Smooth muscle cell (in vitro differentiated cells): Measurements from ENCODE around the gene RPL28. TPM values are rescaled to one million over a fixed set of nuclear protein-coding genes. Genes with fewer than 3 reads are reported as not detected.

ENCODE experiments used
- DNase-seq: peaks from one replicate; lab custom pipeline; 2025; ENCODE audit not compliant: unreplicated experiment; lab: John Stamatoyannopoulos, UW
- H2AFZ ChIP-seq: fragments of 200-600 bp; sonication (generic); 2 replicates; pipeline ENCODE4 v1.6.0; 2016; ENCODE audit warnings: antibody characterized with exemption, low read depth, mild to moderate bottlenecking
- H3F3A ChIP-seq: fragments of 200-600 bp; sonication (generic); 2 replicates; pipeline ENCODE4 v1.6.0; 2017; ENCODE audit warnings: antibody characterized with exemption, low read depth
- H3K27ac ChIP-seq: fragments of 200-600 bp; sonication (generic); 2 replicates; pipeline ENCODE4 v1.5.1; 2016; ENCODE audit warnings: low read depth, mild to moderate bottlenecking
- H3K27me3 ChIP-seq: fragments of 200-600 bp; sonication (generic); 2 replicates; pipeline ENCODE4 v1.6.1; 2016; ENCODE audit warnings: low read depth, mild to moderate bottlenecking
- H3K36me3 ChIP-seq: fragments of 200-600 bp; sonication (generic); 2 replicates; pipeline ENCODE4 v1.5.1; 2016; ENCODE audit warnings: low read depth
- H3K4me1 ChIP-seq: fragments of 200-600 bp; sonication (generic); 2 replicates; pipeline ENCODE4 v1.5.1; 2016; ENCODE audit warnings: low read depth
- H3K4me2 ChIP-seq: fragments of 200-600 bp; sonication (generic); 2 replicates; pipeline ENCODE4 v1.6.0; 2016; ENCODE audit warnings: mild to moderate bottlenecking
- H3K4me3 ChIP-seq: fragments of 200-600 bp; sonication (generic); 2 replicates; pipeline ENCODE4 v1.5.1; 2016; ENCODE audit warnings: mild to moderate bottlenecking
- H3K79me2 ChIP-seq: fragments of 200-600 bp; sonication (generic); 2 replicates; pipeline ENCODE4 v1.6.0; 2016; ENCODE audit warnings: low read depth, mild to moderate bottlenecking
- H3K9ac ChIP-seq: fragments of 200-600 bp; sonication (generic); 2 replicates; pipeline ENCODE4 v1.6.0; 2016; ENCODE audit warnings: low read depth
- H3K9me3 ChIP-seq: fragments of 200-600 bp; sonication (generic); replicated peaks from 2 replicates; pipeline ENCODE4 v1.5.1; 2016; ENCODE audit warnings: low read depth
- H4K20me1 ChIP-seq: fragments of 200-600 bp; sonication (generic); 2 replicates; pipeline ENCODE4 v1.6.0; 2016; ENCODE audit warnings: low read depth
- WGBS: methylation state at CpG from one replicate; pipeline ENCODE4 v1.1.7; 2016; ENCODE audit warnings: low lambda C conversion rate; 5-methylcytosine and 5-hydroxymethylcytosine counted together
- polyA plus RNA-seq: library from polyadenylated mRNA; unstranded; fragments of >200 nt; fragmentation: Nextera tagmentation; extraction: Ambion mirVana; gene quantifications from 2 replicates; pipeline ENCODE4 v1.2.1, GENCODE V29; 2016
- total RNA-seq: library from RNA; depleted of rRNA; stranded (reverse); fragments of >200 nt; gene quantifications from 2 replicates; pipeline ENCODE4 v1.2.3, GENCODE V29; 2014
- TF ChIP-seq, protein P1 (sequence below): fragments of 200-600 bp; sonication (generic); IDR thresholded peaks from 2 replicates; pipeline ENCODE4 v1.5.1; 2017; ENCODE audit warnings: borderline replicate concordance, mild to moderate bottlenecking, antibody characterized with exemption; ENCODE audit not compliant: insufficient read depth, poor library complexity, severe bottlenecking

The RPL28 gene
- total and polyA plus RNA-seq, 2 experiments from 2014 or later, result 515 to 1,108 TPM

DNA sequence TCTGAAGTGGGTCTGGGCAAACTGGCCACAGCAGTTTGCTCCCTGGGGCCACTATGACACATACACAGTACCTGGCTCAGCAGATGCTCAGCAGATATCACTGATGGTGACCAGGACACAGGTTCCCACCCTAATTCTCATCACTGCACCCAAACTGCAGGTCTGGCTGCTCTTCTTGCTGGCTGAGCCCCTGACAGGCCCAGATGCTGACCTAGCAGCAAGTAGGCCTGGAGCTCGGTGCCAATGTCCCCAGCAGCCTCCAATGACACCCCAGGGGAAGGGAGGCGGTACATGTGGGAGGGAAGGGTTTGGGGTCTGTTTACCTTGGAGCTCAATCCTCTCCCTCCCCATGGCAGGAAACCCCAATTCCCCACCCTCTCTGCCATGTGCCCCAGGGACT lies 16.8 kb downstream of the RPL28 start:
- peaks cover 37% of the 10 kb centered on the region for H3K79me2 ChIP-seq
- no peak overlapping the region for H3K9ac ChIP-seq
- H3K4me3 ChIP-seq, result no peak overlapping the region
- peaks cover 14% of the 10 kb centered on the region for H3K4me1 ChIP-seq
- DNase-seq, result no peak
- H3K36me3 ChIP-seq, result no peaks in the 10 kb centered on the region
- no peaks in the 10 kb centered on the region for H3K27me3 ChIP-seq
- H3F3A ChIP-seq, result peaks cover 22% of the 10 kb centered on the region
- no peaks in the 10 kb centered on the region for H3K9me3 ChIP-seq
- no peak overlapping the region for H3K4me2 ChIP-seq
- 100% methylated on average over 2 of the region's 2 CpGs for WGBS
- H4K20me1 ChIP-seq, result peaks cover 79% of the 10 kb centered on the region
- no peak overlapping the region for H2AFZ ChIP-seq
- TF ChIP-seq, protein P1, sequence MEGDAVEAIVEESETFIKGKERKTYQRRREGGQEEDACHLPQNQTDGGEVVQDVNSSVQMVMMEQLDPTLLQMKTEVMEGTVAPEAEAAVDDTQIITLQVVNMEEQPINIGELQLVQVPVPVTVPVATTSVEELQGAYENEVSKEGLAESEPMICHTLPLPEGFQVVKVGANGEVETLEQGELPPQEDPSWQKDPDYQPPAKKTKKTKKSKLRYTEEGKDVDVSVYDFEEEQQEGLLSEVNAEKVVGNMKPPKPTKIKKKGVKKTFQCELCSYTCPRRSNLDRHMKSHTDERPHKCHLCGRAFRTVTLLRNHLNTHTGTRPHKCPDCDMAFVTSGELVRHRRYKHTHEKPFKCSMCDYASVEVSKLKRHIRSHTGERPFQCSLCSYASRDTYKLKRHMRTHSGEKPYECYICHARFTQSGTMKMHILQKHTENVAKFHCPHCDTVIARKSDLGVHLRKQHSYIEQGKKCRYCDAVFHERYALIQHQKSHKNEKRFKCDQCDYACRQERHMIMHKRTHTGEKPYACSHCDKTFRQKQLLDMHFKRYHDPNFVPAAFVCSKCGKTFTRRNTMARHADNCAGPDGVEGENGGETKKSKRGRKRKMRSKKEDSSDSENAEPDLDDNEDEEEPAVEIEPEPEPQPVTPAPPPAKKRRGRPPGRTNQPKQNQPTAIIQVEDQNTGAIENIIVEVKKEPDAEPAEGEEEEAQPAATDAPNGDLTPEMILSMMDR, result no peak
- H3K27ac ChIP-seq, result no peak overlapping the region

DNA sequence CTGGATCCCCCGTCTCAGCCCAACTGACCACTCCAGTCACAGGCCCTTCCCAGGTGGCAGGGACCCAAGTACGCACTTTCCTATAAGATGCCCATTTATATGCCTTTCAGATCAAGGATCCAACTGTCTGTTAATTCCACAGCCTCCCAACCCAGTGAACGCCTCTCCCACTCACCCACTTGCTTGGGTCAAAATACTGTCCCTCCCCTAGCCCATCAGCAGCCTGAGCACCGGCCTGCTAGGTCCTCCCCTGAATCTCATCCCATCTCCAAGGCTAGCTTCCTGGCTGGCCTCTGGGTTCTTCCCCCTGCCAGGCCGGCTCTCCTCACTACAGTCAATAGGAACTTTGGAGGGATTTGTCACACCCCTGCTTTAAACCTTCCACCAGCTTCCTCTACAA lies 19.9 kb downstream of the RPL28 start:
- DNase-seq, result no peak
- H3K4me3 ChIP-seq, result no peak overlapping the region
- WGBS, result 87% methylated on average over 5 of the region's 5 CpGs
- no peaks in the 10 kb centered on the region for H3K36me3 ChIP-seq
- no peaks in the 10 kb centered on the region for H3K9me3 ChIP-seq
- TF ChIP-seq, protein P1, result no peak
- H3K27me3 ChIP-seq, result no peaks in the 10 kb centered on the region
- H4K20me1 ChIP-seq, result peaks cover 57% of the 10 kb centered on the region
- peaks cover 18% of the 10 kb centered on the region for H3F3A ChIP-seq
- peak overlapping the region; percentile 96 for H3K4me2 ChIP-seq
- H3K9ac ChIP-seq, result no peak overlapping the region
- peaks cover 14% of the 10 kb centered on the region for H3K4me1 ChIP-seq
- no peak overlapping the region for H3K27ac ChIP-seq
- peaks cover 37% of the 10 kb centered on the region for H3K79me2 ChIP-seq
- H2AFZ ChIP-seq, result no peak overlapping the region

DNA sequence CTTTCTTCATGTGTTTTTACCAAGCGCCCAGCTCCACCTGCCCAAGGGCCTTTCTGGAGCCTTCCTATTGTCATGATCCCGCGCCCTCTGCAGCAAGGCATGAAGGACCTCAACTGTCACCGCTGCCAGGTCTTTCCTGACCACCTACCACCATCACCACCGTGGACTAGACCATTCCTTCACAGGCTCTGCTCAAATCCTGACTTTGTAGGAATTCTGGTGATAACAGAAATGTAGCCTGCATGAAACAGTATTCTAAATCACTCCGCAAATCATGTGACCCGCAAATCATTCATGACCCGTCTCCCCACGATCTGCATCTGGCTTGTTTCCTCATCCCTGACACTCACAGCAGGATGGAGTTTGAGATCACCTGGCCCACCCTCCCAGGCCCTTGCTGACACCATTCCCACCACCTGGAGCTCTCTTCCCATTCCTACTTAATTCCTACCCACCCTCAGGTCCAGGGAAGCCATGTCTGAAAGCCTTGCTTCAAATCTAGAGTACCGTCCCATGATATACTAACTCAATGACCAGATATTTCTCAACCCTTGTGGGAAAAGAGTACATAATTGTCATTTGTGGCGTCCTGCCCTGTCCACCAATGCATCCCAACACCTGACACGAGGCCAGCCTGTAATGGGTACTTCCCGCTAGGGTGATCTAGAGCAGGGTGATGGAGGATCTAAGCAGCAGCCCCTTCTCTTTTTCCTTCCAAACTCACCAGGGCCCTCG lies 20.5 kb downstream of the RPL28 start:
- no peak overlapping the region for H3K27ac ChIP-seq
- no peaks in the 10 kb centered on the region for H3K9me3 ChIP-seq
- no peak overlapping the region for H2AFZ ChIP-seq
- H3K4me1 ChIP-seq, result peaks cover 14% of the 10 kb centered on the region
- DNase-seq, result no peak
- H3K36me3 ChIP-seq, result no peaks in the 10 kb centered on the region
- 85% methylated on average over 14 of the region's 14 CpGs for WGBS
- peak overlapping the region; percentile 78 for H3K4me3 ChIP-seq
- no peaks in the 10 kb centered on the region for H3K27me3 ChIP-seq
- H3K79me2 ChIP-seq, result peaks cover 37% of the 10 kb centered on the region
- TF ChIP-seq, protein P1, result no peak
- H3K9ac ChIP-seq, result peak overlapping the region; percentile 92
- peaks cover 53% of the 10 kb centered on the region for H4K20me1 ChIP-seq
- peaks cover 14% of the 10 kb centered on the region for H3F3A ChIP-seq
- peak overlapping the region; percentile 96 for H3K4me2 ChIP-seq
